Hematopoietic multipotent progenitor cell treated with erythropoietin and hydrocortisone succinate and interleukin-3 and kit ligand, for 17 days (in vitro differentiated cells): ENCODE results near the gene ADAD2.
A peak's percentile ranks its signal among the peaks of the same experiment; 100 is the strongest.

Experiments
- DNase-seq: peaks from one replicate; pipeline ENCODE4 v3.0.0-alpha.2; 2015; ENCODE audit warnings: low spot score

ADAD2 gene

DNA sequence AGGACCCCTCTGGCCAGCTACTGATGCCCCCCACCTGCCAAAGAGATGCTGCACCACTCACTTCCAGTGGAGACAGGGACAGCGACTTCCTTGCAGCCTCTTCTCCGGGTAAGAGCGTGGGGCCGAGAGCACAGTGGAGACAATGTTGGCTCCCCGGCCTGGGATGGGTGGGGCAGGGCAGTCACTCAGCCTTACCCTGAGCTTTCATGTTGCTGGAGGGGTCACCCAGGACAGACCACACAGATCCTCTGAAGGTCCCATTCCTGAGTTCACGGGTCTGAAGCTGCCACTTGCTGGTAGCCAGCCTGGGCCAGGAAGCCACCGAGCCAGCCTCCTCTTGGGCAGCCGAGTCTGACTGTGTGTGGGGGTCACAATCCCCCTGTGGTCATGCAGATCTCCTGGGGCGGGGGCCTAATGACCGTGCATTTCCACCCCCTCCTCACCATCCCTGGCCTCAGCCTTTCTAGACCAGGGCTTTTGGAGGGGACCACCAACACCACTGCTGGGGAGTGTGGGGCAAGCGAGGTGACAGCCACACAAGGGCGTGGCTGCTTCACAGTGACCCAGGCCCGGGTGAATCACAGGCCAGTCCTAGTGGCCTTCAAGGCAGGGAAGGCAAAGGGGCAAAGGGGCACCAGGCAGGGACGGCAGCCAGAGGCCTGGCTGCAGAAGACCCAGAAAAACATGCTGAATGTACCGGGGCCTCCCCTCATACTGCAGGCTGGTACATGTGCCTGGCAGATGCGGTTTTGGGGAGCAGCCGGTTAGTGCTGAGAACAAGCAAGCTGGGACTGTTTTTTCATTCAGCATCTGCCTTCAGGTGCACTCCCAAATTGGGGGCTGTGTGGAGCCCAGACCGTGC, 14.5 kb upstream of the ADAD2 start:
- DNase-seq = no peak

- no peak for DNase-seq
Observed at GRCh38 chr16:84177741-84178073, 13.2 kb upstream of the ADAD2 start.

DNA sequence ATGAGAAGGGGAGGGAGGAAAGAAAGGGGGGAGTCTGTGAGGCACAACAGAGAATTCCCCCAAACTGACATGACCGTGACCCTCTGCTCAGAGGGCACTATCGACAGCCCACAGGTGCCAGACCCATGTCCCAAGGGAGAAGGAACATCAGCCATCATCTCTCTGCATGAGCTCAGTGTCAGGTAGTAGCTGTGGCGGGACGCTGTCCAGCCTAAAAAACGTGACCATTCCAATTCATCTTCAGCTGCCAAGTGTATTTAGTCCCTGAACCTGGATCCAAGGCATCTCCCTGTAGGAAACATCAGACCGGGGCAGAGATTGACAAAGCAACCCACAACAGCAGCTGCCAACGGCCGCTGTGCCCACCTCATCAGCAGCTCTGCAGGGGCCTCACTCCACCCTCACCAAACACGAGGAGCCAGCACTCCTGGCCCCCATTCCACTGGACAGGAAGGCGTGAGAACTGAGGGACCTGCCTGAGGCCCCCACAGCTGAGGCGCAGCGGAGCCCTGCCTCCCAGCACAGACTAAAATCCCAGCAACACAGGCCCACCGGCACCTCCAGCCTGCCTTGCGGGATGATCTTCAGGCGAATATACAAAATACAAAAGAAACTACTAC, 12.7 kb upstream of the ADAD2 start:
- no peak for DNase-seq

DNA sequence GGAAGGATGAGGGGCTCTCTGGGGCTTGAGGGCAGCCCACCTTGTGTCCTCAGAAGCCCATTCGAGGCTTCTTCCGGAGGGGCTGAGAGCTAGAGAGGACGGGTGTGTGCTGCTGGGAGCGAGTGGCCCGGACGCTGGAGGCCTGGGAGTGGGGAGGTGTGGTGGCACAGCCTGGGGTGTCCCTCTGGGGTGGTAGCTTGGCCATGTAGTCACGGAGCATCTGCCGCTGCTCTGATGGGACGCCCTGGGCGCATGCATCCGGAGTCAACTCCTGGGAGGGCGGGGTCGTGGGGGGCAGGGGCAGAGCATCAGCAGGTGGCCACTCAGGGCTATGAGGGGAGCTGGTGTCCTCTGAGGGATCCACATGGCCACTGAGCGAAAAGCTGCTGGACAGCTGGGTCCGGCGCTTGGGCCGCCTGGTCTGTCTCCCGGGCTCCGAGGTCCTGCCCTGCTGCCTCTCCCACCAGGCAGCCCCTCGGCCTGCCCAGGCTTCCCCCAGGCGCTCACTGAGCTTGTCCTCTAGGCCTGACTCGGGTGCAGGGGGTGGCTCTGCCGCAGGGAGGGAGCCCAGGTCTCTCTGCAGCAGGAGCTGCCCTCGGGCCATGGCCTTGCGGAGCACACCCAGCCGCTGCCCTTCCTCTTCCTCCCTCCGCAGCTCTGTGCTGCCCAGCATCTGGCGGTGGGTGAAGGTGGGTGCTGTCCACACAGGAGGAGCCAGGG, 11.9 kb upstream of the ADAD2 start:
- DNase-seq = no peak

DNA sequence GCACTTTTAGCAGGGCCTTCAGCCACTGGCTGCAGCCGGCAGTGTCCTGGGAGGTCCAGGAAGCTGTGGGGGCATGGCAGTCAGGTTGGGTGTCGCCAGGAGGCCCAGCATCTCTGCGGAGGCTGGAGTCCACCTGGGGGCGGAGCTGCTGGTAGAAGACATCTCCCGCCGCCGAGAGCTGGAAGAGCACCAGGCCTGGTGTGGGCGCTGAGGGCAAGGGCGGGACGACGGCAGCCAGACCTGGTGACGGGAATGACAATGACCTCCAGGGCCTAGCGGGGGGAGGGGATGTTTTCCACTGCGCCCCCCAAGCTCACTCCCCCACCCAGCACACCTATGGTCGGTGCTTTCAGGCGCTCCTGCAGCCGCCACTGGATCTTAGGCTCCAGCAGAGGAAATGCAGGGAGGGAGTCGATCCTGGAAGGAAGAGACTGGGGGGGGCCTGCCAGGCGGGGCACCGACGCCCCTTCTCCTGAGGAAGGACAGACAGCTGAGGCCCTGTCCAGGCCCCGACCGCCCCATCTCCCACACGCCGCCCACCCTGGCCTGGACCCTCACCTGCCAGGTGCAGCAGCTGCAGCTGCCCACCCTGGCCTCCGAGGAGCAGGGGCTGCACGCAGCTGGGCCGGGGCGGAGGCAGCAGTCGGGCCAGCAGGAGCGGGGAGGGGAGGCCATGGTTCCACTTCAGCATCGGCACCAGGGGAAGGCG, 11.2 kb upstream of the ADAD2 start:
- no peak for DNase-seq

GRCh38 chr16:84180519-84181140, 10.3 kb upstream of the ADAD2 start:
- DNase-seq = no peak

- DNase-seq = no peak
Observed at GRCh38 chr16:84181144-84181915, 9.6 kb upstream of the ADAD2 start.

DNA sequence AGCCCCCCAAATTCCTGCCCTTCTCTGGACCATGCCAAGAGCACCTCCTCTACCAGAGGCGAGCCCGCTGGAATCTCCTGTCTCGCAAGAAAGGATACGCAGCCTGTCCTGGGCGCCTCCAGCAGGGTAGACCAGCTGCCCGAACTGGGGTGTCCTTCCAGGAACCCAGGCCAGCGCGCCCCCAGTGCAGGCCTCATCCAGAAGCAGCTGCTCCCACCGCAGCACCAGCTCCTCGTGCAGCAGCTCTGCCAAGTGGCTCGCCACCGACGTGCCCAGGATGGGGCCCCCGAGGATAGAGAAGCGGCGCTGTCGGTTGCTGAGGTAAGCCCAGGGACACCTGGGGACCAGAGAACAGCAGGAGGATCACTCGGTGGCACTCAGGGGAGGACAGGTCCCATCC, 8.9 kb upstream of the ADAD2 start:
- DNase-seq = no peak

DNA sequence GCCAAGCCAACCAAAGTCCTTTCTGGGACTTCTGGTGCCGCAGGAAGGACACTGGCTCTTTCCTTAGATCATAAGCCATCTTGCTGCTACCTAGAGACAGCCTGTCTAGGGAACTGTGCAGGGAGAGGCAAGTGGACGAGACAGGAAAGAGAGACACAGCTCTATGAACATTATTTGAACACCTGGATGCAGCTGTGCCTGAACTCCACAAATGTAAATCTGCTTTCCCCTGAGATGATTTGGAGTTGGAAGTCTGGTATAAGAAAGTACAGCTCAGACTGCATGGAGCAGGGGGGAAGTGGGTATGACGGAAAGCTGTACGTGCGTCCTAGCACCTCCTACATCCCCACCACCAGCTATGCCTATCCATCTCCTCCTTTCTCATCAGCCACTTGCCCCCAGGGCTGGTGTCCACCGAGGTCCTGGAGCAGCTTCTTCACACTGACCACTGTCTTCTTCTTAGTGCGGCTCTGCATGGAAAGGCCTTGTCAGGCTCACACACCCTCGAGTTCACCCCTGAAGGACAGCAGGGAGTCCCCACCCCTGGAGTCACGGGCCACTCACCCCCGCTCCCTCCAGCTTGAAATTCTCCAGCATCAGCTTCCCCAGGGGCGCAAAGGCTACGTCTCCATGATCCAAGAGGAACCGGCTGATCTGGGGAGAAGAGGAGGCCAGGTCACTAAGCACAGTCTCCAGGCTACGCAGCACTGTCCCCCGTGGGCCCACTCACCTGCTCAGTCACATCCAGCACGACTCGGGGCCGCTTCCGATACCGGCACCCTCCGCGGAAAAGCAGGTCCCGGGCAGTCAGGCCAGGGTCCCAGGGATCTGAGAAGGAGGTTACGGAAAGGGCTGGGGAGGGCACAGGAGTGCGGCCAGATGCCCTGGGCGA, 8.0 kb upstream of the ADAD2 start:
- no peak for DNase-seq

DNA sequence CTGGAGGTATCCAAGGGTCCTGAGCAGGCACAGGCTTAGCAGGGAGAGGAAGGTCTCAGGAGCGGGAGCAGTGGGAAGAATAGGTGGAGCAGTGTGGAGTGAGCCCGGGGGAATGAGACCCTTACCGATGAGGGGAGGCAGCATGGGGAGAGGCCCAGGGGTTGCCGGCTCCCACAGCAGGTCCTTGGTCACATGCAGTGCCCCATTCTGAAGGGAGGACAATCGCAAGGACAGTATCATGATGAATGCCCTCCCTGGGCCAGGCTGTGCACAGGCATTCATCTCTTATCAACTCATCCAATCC, 7.4 kb upstream of the ADAD2 start:
- no peak for DNase-seq

- no peak for DNase-seq
Observed at GRCh38 chr16:84183911-84184591, 6.9 kb upstream of the ADAD2 start.

GRCh38 chr16:84184775-84185174, 6.2 kb upstream of the ADAD2 start:
- no peak for DNase-seq

DNA sequence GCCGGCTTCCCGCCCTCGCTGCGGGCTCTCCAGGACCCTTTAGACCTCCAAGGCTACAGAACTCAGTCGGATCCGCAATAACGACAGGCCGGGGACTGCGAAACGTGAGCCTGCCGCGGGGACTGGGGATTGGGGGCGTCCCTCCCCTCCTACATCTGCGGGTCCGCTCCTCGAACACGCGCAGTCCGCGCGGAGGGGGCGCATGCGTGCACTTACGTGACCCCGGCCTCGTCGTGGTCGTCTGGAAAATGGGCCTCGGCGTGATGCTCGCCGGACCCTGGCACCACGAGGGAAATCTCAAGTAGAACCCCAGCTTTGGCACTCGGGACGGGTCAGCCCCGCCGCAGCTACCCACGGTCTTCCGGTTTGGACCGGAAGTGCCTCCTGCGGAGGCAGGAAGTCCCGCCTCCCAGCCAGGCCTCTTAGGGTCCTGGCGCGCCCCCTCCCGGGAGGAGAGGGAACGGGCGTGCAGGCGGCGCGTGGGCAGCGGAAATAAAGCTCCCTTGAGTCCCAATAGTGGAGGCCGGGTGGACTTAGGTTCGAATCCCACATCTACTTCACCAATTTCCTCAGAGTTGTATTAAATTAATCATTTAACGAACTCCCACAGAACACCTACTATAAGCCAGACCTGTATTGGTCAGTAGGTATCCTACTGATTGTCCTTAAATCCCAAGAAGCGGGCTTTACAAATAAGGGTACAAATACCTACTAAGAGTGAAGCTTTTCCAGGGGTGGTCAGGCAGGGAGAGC, 4.1 kb upstream of the ADAD2 start, which contains the start of gene TAF1C:
TAF1C (minus strand) TSS at position 373 of the 753 bp plus-strand sequence. CDS start 2,069 bp downstream, outside the sequence.
- peak; percentile 96 for DNase-seq

DNA sequence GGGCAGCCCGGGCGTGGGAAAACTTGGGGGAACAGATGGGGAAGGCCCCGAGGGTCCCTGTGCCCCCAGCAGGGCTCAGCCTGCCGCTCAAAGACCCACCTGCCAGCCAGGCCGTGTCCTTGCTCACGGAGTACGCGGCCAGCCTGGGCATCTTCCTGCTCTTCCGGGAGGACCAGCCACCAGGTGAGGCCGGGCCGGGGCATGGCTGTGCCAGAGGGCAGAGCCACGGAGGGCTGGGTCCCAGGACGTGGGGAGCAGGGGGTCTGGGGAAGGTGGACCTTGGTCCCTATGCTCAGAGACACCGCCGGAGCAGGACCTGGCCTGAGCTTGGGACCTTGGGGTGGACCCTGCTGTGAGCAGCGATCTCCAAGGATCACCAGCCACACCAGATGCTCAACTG, 509 bp downstream of the ADAD2 start:
- no peak for DNase-seq

GRCh38 chr16:84193480-84193879, 2.5 kb downstream of the ADAD2 start:
- no peak for DNase-seq

DNA sequence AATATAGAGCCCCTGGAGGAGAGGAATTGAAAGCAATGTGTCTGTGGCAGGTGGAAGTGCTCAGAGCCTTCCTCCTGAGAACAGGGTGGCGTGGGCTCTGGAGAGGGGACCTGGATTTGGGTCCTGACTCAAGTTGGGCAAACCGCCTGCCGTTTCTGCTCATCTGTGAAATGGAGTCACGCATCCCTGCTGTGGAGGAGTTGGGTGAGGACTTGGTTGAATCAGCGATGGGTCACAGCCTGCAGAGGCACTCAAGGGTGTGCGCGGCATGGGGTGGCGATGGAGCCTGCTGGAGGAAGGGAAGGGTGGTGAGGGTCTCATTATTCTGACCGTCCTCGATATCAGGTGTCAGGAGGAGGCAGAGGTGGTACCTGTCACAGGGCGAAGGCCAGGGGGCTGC, 3.1 kb downstream of the ADAD2 start:
- no peak for DNase-seq

DNA sequence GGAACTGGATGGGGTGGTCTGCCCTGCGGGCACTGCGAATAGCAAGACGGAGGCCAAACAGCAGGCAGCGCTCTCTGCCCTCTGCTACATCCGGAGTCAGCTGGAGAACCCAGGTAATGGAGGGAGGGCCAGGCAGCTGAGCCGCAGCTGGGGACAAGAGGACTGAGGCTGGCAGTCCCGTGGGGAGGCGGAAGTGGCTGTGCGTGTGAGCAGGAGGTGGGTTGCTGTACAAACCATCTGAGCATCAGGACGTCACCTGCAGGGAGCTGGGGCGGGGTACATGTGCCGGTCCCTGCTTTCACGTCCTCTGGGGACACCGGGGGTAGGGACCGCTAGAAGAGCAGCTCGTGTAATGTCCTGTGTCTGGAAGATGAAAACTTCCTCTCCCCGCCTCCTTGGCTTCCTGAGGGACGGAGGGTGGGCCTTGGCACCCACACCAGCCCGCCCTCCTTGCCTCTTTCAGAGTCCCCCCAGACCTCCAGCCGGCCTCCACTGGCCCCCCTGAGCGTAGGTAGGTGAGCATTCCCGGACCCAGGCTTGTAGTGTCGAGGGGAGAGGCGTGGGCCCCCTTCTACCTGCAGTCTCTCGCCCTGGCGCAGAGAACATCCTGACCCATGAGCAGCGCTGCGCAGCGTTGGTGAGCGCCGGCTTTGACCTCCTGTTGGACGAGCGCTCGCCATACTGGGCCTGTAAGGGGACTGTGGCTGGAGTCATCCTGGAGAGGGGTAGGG, 3.7 kb downstream of the ADAD2 start:
- no peak for DNase-seq
